ENCODE data around the gene GALNT7.
"Not testable (repeated sequence)": the region's sequence is repeated elsewhere in the genome, so short reads cannot be mapped to it uniquely, and the experiment has no call there.

GALNT7 gene

DNA sequence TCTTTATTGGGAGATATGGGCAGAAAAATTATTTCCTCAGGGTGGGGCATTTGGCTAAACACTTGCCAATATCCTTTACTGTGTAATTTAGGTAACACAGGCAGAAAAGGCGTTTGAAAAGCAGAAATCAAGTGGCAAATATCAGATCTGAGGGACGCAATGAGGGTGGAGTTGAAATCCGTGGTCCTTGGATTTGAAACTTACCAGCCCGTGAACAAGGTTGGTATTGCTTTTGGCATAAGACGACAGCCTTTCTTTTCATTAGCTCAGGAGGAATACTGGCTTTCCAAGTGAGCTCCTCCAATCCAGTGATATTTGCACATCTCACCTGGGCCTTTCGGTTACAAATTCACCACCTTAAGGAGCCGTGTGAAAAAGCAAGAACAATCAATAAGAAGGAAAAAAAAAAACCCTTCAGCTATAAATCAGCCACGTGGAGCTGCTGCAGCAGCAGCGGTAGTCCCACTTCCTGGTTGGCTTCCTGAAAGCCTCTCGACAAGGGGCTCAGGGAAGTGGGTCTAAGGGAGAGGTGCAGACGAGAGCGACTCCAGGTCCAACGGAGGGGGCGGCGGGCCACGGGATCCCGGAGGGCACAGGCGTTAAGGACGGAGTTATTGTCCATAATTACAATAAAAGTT is 734 bp upstream of the GALNT7 start:
- DNase-seq, result peak; percentile 85

DNA sequence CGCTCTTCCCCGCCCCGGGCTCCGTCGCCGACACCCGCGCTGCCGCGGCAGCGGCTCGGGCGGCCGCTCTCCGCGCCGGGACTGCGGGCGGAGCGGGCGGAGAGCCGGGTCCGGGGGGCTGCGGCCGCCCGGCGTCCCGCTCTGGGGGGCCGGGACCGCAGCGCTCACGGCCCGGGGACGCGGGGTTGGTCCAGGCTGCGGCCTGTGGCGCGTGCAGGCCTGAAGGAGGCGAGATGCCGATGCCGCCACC is 492 bp downstream of the GALNT7 start:
- DNase-seq, result no peak

- peak; percentile 77 for DNase-seq
Measured at GRCh38 chr4:173169428-173170181, 994 bp downstream of the GALNT7 start.

DNA sequence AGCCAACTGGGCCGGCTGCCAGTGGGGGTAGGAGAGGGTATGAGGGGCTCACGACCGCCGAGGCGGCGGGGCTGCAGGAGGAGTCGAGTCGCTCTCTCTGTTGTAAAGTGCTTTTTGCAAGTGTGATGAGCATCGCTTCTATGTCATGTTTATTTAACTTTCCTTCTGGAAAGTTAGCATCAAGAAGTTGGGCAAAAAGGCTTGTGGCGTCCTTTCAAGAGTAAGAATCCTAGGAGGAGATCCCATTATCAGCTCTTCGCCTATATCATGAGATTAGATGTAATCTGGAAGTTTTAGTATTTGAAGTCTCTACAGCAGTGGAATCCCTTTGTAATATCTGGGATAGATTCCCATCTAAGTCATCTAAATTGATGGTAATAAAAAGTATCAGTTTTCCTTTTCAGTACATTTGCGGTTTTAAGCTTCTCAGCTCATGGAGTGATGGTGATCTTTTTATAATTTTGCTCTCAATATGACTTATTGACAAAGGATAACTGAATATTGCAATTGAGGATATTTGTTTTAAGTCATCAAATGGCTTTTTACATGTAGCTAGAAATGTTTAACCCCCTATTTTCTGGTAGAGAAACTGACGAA is 1.7 kb downstream of the GALNT7 start:
- DNase-seq, result no peak

DNA sequence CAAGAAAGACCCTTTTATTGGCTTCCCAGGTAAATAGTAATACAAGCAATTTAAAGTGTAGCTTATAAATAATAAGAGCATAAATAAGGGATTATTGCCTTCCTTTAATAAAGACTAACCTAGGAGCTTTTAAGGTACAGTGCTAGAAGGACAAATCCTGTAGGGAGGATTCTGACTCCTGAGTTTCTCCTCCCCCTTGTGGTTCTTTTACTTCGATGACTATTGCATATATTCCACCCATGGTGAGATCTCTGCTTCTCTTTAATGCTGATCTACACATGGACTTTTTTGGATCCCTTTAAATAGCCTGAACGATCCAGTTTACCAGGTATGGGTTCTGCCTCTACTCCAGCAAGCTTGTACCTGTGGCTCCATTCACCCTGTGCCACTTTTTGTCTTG is 2.5 kb downstream of the GALNT7 start:
- peak; percentile 63 for DNase-seq

- DNase-seq, result no peak
Measured at GRCh38 chr4:173171987-173172386, 3.4 kb downstream of the GALNT7 start.

- no peak for DNase-seq
Measured at GRCh38 chr4:173174184-173174583, 5.6 kb downstream of the GALNT7 start.

GRCh38 chr4:173174594-173175012 is 6.0 kb downstream of the GALNT7 start:
- no peak for DNase-seq

DNA sequence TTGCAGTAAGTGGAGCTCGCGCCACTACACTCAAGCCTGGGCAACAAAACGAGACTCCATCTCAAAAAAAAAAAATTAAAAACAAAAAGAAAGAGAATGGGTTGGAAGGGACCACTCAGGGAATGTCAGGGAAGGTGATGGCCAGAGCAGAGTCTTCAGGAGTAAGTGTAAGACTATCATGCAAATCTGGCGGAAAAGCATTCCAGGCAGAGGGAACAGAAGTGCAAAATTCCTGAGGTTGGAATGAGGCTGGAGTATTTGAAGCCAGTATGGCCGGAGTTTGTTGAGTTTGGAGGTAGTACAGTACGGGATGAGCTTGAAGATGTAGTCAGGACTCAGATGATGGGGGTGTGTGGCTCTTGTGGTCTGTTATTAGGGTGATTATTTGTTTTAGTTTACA is 7.4 kb downstream of the GALNT7 start:
- no peak for DNase-seq

- peak; percentile 27 for DNase-seq
Measured at GRCh38 chr4:173177232-173177631, 8.6 kb downstream of the GALNT7 start.

DNA sequence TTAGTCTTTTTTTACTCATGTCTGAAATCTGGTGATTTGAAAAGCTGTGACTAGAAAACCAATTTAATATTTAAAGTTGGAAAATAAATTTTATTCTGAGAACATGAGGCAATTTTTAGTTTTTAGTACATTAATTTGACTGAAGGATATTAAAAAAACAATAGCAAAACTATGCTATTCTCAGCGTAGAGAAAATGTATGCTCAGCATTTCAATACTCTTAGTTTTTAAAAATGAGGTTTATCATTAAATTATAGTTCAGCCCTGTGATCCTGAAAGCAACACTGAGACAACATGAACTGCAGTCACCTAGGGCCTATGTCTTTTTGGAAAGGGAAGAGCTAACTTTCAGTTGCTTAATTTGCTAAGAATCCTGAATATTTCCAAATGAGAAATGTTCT is 9.5 kb downstream of the GALNT7 start:
- no peak for DNase-seq

DNA sequence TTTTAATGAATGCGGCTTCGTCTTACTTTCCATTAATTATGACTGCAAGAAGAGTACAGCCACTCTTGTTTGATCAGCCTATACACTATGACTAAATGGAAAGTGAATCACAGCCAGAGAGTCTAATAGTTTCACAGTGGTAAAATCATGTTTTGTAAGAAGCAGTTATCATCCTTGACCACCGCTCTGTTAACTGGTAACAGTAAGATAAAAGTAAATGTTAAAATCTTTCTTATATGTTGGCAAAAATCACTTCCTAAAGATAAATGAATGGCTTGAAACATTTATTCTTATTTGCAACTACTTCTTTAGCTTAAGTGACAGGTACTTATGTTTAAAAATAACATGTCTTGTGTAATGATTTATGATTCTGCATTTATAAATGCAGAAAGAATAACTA is 13.2 kb downstream of the GALNT7 start:
- peak; percentile 67 for DNase-seq

DNA sequence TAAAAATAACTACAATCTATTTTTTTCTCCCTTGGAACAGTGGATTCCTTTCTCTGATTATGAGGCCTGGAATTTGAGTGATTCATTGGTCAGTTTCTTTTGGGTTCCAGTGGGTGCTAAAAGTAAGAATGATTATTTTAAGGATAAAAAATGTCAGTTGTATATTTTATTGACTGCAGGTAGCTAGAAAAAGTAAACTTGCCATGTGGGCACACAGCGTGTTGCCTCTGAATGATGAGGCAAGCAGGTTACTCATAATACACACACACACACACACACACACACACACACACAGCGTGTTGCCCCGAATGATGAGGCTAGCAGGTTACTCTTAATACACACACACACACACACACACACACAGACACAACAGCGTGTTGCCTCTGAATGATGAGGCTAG is 13.8 kb downstream of the GALNT7 start:
- peak; percentile 84 for DNase-seq

DNA sequence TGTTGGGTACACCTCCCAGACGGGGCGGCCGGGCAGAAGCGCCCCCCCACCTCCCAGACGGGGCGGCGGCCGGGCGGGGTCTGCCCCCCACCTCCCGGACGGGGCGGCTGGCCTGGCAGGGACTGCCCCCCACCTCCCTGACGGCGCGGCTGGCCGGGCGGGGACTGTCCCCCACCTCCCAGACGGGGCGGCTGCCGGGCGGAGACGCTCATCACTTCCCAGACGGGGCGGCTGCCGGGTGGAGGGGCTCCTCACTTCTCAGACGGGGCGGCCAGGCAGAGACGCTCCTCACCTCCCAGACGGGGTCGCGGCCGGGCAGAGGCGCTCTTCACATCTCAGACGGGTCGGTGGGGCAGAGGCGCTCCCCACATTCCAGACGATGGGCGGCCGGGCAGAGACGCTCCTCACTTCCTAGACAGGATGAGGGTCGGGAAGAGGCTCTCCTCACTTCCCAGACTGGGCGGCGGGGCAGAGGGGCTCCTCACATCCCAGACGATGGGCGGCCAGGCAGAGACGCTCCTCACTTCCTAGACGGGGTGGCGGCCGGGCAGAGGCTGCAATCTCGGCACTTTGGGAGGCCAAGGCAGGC is 15.1 kb downstream of the GALNT7 start:
- not testable (repeated sequence) for DNase-seq

GRCh38 chr4:173185847-173186510 is 17.4 kb downstream of the GALNT7 start:
- peak; percentile 86 for DNase-seq

DNA sequence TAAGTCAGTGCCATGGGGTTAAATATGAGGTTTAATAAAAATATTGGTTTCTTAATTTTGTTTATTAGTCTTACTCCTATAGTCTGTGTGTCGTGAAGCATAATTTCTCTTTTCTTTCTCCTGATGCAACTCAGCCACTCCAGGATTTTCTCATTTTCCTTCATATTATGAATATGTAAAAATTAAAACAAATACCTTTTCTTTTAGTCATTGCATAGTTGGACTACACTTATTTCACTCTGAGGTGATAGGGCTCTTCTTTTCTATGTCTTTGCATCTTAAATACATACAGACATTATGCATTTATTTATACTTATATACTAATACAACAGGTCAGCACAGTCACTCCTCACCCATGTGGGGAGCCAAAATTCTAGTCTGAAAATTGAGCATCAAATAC is 19.1 kb downstream of the GALNT7 start:
- no peak for DNase-seq

- peak; percentile 44 for DNase-seq
Measured at GRCh38 chr4:173188648-173189047, 20.0 kb downstream of the GALNT7 start.

DNA sequence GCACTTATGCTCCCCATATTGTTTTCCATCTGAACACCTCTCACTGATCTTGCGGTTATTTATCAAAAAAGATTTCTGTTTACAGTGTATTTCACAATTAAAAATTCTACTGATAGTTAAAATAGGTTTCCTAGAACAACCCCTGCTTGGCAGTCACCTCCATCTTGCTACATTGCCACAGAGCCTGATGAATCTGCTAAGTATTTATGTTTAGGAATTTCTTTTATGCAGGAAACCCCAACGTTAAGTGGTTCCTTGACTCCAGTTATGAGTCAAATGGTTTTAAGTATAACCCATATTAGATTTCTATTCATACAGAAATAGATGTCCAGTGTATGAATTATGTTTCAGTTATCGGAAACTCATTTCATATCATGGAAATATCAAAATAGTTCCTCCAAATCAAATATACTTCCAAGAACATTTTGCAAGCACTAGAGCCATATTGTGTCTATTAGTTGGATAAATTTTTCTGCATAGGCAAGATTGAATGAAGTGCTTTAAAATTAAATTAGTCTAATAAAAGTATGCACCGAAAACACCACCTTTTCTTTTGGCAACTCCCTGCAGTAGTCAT is 20.6 kb downstream of the GALNT7 start:
- no peak for DNase-seq

- peak; percentile 51 for DNase-seq
Measured at GRCh38 chr4:173191623-173192041, 23.0 kb downstream of the GALNT7 start.

GRCh38 chr4:173192375-173193162 is 24.0 kb downstream of the GALNT7 start:
- DNase-seq, result peak; percentile 68

GRCh38 chr4:173194157-173194556 is 25.5 kb downstream of the GALNT7 start:
- peak; percentile 89 for DNase-seq

- DNase-seq, result no peak
Measured at GRCh38 chr4:173195109-173195508, 26.5 kb downstream of the GALNT7 start.

All from NCI-H69 (cell line).